HG03575 (cell line): ENCODE data around the gene ZMYM4.

ENCODE experiments used
- ATAC-seq: cut with Tn5 transposase; IDR thresholded peaks from one replicate; pipeline ENCODE4 v1.9.1; 2021; ENCODE audit not compliant: unreplicated experiment, insufficient number of reproducible peaks, low FRiP score; ENCODE audit errors: extremely low read depth

Gene ZMYM4

GRCh38 chr1:35269989-35270289, 1.4 kb downstream of the ZMYM4 start:
- ATAC-seq: no peak

- no peak for ATAC-seq
Measured at GRCh38 chr1:35270836-35271235, 2.3 kb downstream of the ZMYM4 start.

- ATAC-seq: no peak
Measured at GRCh38 chr1:35274197-35274596, 5.7 kb downstream of the ZMYM4 start.

- ATAC-seq: no peak
Measured at GRCh38 chr1:35278886-35279554, 10.5 kb downstream of the ZMYM4 start.

- ATAC-seq: no peak
Measured at GRCh38 chr1:35279555-35279904, 11.0 kb downstream of the ZMYM4 start.

- ATAC-seq: no peak
Measured at GRCh38 chr1:35280006-35280405, 11.5 kb downstream of the ZMYM4 start.

GRCh38 chr1:35281565-35281964, 13.1 kb downstream of the ZMYM4 start:
- ATAC-seq: no peak

- ATAC-seq: no peak
Measured at GRCh38 chr1:35282172-35282571, 13.7 kb downstream of the ZMYM4 start.

- ATAC-seq: no peak
Measured at GRCh38 chr1:35284852-35285251, 16.3 kb downstream of the ZMYM4 start.

GRCh38 chr1:35285771-35286606, 17.5 kb downstream of the ZMYM4 start:
- no peak for ATAC-seq

- no peak for ATAC-seq
Measured at GRCh38 chr1:35287807-35288640, 19.5 kb downstream of the ZMYM4 start.

- ATAC-seq: no peak
Measured at GRCh38 chr1:35288761-35289160, 20.3 kb downstream of the ZMYM4 start.

GRCh38 chr1:35290452-35290851, 21.9 kb downstream of the ZMYM4 start:
- no peak for ATAC-seq

- ATAC-seq: no peak
Measured at GRCh38 chr1:35294809-35295208, 26.3 kb downstream of the ZMYM4 start.

GRCh38 chr1:35297886-35298285, 29.4 kb downstream of the ZMYM4 start:
- ATAC-seq: no peak

GRCh38 chr1:35298464-35298863, 30.0 kb downstream of the ZMYM4 start:
- ATAC-seq: no peak

GRCh38 chr1:35300376-35300775, 31.9 kb downstream of the ZMYM4 start:
- ATAC-seq: no peak

- ATAC-seq: no peak
Measured at GRCh38 chr1:35301674-35302392, 33.3 kb downstream of the ZMYM4 start.

GRCh38 chr1:35305383-35305782, 36.9 kb downstream of the ZMYM4 start:
- ATAC-seq: no peak
